GM12874 (cell line): Measurements from ENCODE around the gene ABHD5.

Experiments used
- CTCF ChIP-seq: IDR thresholded peaks from 2 replicates; pipeline ENCODE4 v1.5.1; 2011; ENCODE audit warnings: low read depth, mild to moderate bottlenecking, control low read depth, low read length, moderate library complexity; ENCODE audit not compliant: insufficient read depth

ABHD5 gene

GRCh38 chr3:43696881-43697280, 6.1 kb downstream of the ABHD5 start:
- no peak for TF ChIP-seq CTCF

GRCh38 chr3:43699864-43700263, 9.1 kb downstream of the ABHD5 start:
- peak; percentile 43; the same call in 1 of the 2 replicates for TF ChIP-seq CTCF

- no peak for TF ChIP-seq CTCF
These were observed 14.0 kb downstream of the ABHD5 start for GRCh38 chr3:43704697-43705096.

DNA sequence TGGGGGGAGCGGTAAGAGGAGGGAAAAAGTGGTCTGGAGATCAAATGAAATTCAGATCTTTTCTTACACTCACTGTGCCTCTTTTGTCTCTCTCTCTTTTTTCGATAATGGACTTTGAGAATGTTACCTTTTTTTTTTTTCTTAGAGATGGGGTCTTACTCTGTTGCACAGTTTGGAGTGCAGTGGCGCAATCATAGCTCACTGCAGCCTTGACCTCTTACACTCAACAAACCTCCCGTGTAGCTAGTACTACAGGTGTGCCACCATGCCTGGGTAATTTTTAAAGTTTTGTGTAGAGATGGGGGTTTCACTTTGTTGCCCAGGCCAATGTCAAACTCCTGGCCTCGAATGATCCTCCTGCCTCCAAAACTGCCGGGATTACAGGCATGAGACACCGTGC, 15.6 kb downstream of the ABHD5 start:
- no peak for TF ChIP-seq CTCF

DNA sequence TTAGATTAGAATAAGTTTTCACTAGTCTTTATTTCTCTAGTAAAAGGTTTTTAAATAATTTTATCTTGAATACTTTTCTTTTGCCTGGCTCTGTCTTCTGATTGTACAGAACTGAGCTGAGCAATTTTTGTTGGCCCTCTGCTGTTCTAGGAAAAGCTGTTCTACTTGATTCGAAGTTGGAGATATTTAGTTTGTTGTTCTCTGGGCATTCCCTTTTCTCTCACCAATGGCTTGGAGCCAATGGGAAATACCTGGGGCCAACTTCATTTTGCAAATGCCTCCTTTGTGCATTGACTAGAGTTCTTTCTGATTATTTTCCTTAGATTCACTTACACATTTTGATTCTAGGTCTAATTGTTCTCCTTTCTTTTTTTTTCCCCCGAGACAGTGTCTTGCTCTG, 16.5 kb downstream of the ABHD5 start:
- no peak for TF ChIP-seq CTCF

DNA sequence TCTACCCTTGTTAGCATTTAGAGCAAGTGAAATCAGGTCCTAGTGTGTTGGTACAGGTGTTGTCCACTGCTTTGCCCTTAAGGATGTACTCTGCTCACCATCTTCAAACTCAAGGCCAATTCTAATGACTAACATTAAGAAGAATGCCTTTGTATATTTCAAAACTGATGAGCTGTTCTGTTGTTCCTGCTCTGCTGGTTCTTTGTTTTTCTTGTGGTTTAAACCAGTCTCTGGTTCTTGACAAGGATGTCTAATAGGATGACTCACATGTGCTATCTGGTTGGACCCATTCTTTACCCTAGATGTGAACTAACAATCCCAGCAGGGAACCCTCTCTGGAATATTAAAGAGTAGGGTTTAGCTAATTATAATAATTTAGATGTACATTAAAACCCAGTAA, 17.3 kb downstream of the ABHD5 start:
- no peak for TF ChIP-seq CTCF

DNA sequence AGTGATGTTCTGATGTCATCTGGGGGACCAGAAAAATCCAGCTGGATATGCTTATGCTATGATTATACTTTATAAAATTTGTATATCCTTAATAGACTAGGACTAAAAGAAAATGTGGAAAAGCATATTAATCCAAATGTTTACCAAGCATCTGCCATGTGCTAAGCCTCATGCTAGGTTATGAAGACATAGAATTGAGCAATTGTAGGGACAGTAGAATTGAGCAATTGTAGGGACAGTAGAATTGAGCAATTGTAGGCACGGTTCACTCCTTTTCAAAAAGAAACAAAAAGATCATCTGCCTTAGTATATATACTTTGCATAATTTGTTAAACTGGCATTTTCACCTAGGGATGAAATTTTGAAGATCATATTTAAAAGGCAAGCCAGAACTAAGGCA, 18.3 kb downstream of the ABHD5 start:
- no peak for TF ChIP-seq CTCF

DNA sequence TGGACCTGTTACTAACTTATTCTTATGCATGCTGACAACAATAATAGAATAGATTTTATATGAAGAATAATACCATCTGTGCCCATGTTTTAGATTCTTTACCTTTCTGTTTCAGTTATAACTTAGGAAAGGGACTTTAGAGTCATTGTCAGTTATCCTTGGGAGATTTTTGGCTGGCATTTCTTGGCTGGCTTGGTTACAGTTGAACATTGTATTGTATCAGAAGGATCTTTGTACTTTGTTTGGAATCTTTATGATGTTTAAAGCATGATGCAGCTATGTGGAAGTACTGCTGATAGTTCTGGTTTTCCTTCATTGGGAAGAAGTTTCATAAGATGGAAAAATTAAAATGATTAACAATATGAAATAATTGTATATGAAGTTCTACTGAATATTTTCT, 19.9 kb downstream of the ABHD5 start:
- TF ChIP-seq CTCF: no peak
